Neural progenitor cell (in vitro differentiated cells): ENCODE data around the gene PAK1. TPM values are rescaled to one million over a fixed set of nuclear protein-coding genes. Genes with fewer than 3 reads are reported as not detected.

Experiments
- DNase-seq: peaks from one replicate; pipeline ENCODE4 v3.0.0-alpha.2; 2016; ENCODE audit warnings: low spot score
- H2AFZ ChIP-seq: fragments of 200-600 bp; sonication (generic); replicated peaks from 2 replicates; pipeline ENCODE4 v1.6.1; 2016; ENCODE audit warnings: antibody characterized with exemption
- H3F3A ChIP-seq: fragments of 200-600 bp; sonication (generic); 2 replicates; pipeline ENCODE4 v1.6.1; 2016; ENCODE audit warnings: antibody characterized with exemption, low read depth
- H3K27ac ChIP-seq: fragments of 200-600 bp; sonication (generic); 2 replicates; pipeline ENCODE4 v1.5.1; 2016; ENCODE audit warnings: mild to moderate bottlenecking
- H3K27me3 ChIP-seq: fragments of 200-600 bp; sonication (generic); 2 replicates; pipeline ENCODE4 v1.6.1; 2016; ENCODE audit warnings: mild to moderate bottlenecking, moderate library complexity
- H3K36me3 ChIP-seq: fragments of 200-600 bp; sonication (generic); 2 replicates; pipeline ENCODE4 v1.5.1; 2016
- H3K4me1 ChIP-seq: fragments of 200-600 bp; sonication (generic); 2 replicates; pipeline ENCODE4 v1.6.1; 2016; ENCODE audit warnings: mixed run types
- H3K4me2 ChIP-seq: fragments of 200-600 bp; sonication (generic); 2 replicates; pipeline ENCODE4 v1.6.1; 2016
- H3K4me3 ChIP-seq: fragments of 200-600 bp; sonication (generic); 2 replicates; pipeline ENCODE4 v1.5.1; 2016
- H3K79me2 ChIP-seq: fragments of 200-600 bp; sonication (generic); 2 replicates; pipeline ENCODE4 v1.6.1; 2016; ENCODE audit warnings: low read depth
- H3K9ac ChIP-seq: fragments of 200-600 bp; sonication (generic); 2 replicates; pipeline ENCODE4 v1.6.1; 2016
- H3K9me3 ChIP-seq: fragments of 200-600 bp; sonication (generic); 2 replicates; pipeline ENCODE4 v1.5.1; 2016; ENCODE audit warnings: low read depth
- H4K20me1 ChIP-seq: fragments of 200-600 bp; sonication (generic); 2 replicates; pipeline ENCODE4 v1.6.1; 2016; ENCODE audit warnings: low read depth
- H3K27ac Mint-ChIP-seq: 3 replicates; pipeline ENCODE4 v1.8.0; 2021; ENCODE audit warnings: mixed read lengths
- H3K27me3 Mint-ChIP-seq: 2 replicates; pipeline ENCODE4 v1.8.0; 2022; ENCODE audit warnings: low read depth, mild to moderate bottlenecking, inconsistent platforms, moderate library complexity, mixed read lengths; ENCODE audit not compliant: insufficient read depth
- H3K36me3 Mint-ChIP-seq: 3 replicates; pipeline ENCODE4 v1.8.0; 2021; ENCODE audit warnings: mixed read lengths
- H3K4me1 Mint-ChIP-seq: 3 replicates; pipeline ENCODE4 v1.8.0; 2021; ENCODE audit warnings: mixed read lengths
- H3K4me3 Mint-ChIP-seq: 3 replicates; pipeline ENCODE4 v1.8.0; 2021; ENCODE audit warnings: mild to moderate bottlenecking, moderate library complexity, mixed read lengths
- H3K9me3 Mint-ChIP-seq: 3 replicates; pipeline ENCODE4 v1.8.0; 2020; ENCODE audit warnings: mixed read lengths
- CTCF ChIP-seq: fragments of 200-600 bp; sonication (generic); IDR thresholded peaks from 2 replicates; pipeline ENCODE4 v1.5.1; 2017; ENCODE audit warnings: antibody characterized with exemption, mild to moderate bottlenecking
- EZH2 ChIP-seq: fragments of 200-600 bp; sonication (generic); IDR thresholded peaks from 2 replicates; pipeline ENCODE4 v1.6.1; 2017; ENCODE audit warnings: antibody characterized with exemption, mild to moderate bottlenecking, moderate library complexity
- EZH2phosphoT487 ChIP-seq: fragments of 200-600 bp; sonication (generic); IDR thresholded peaks from 2 replicates; pipeline ENCODE4 v1.6.1; 2017; ENCODE audit warnings: antibody characterized with exemption
- total RNA-seq: library from RNA; depleted of rRNA; stranded (reverse); fragments of >200 nt; gene quantifications from 2 replicates; pipeline ENCODE4 v1.2.3, GENCODE V29; 2015; ENCODE audit warnings: low replicate concordance

The PAK1 gene
- total RNA-seq, 1 donor from 2014 or later, result 52.1 TPM

GRCh38 chr11:77310721-77311120, 163.2 kb downstream of the PAK1 start:
- Histone ChIP-seq H3K9ac (no peak overlapping the region), H3K9me3 (no peaks in the 10 kb centered on the region), H3K36me3 (no peaks in the 10 kb centered on the region), H4K20me1 (no peaks in the 10 kb centered on the region), H3K27ac (no peak overlapping the region), H3F3A (no peaks in the 10 kb centered on the region), H3K4me2 (no peak overlapping the region), H2AFZ (no peak overlapping the region), H3K79me2 (no peaks in the 10 kb centered on the region), H3K27me3 (no peaks in the 10 kb centered on the region), H3K4me3 (no peak overlapping the region), H3K4me1 (no peaks in the 10 kb centered on the region)
- no peak for DNase-seq
- H3K9me3 Mint-ChIP-seq, result no peaks in the 10 kb centered on the region
- no peak overlapping the region for H3K27ac Mint-ChIP-seq
- H3K27me3 Mint-ChIP-seq, result no peaks in the 10 kb centered on the region
- no peak for TF ChIP-seq EZH2phosphoT487
- no peak for TF ChIP-seq CTCF
- TF ChIP-seq EZH2, result no peak
- H3K4me3 Mint-ChIP-seq, result no peak overlapping the region
- H3K4me1 Mint-ChIP-seq, result no peaks in the 10 kb centered on the region
- no peaks in the 10 kb centered on the region for H3K36me3 Mint-ChIP-seq

- no peaks in the 10 kb centered on the region for H3K79me2 ChIP-seq
- no peaks in the 10 kb centered on the region for H3K27me3 ChIP-seq
- Mint-ChIP-seq H3K36me3 (no peaks in the 10 kb centered on the region), H3K4me1 (no peaks in the 10 kb centered on the region), H3K4me3 (no peak overlapping the region), H3K27me3 (no peaks in the 10 kb centered on the region), H3K9me3 (no peaks in the 10 kb centered on the region), H3K27ac (no peak overlapping the region)
- H4K20me1 ChIP-seq, result no peaks in the 10 kb centered on the region
- H3K36me3 ChIP-seq, result no peaks in the 10 kb centered on the region
- no peak overlapping the region for H3K4me3 ChIP-seq
- H3K27ac ChIP-seq, result no peak overlapping the region
- H3K9ac ChIP-seq, result no peak overlapping the region
- no peaks in the 10 kb centered on the region for H3F3A ChIP-seq
- no peak overlapping the region for H3K4me2 ChIP-seq
- no peak for DNase-seq
- no peaks in the 10 kb centered on the region for H3K4me1 ChIP-seq
- no peak overlapping the region for H2AFZ ChIP-seq
- TF ChIP-seq EZH2, result no peak
- TF ChIP-seq EZH2phosphoT487, result no peak
- no peak for TF ChIP-seq CTCF
- H3K9me3 ChIP-seq, result no peaks in the 10 kb centered on the region
Measured at GRCh38 chr11:77309401-77310085, 164.4 kb downstream of the PAK1 start.

GRCh38 chr11:77308838-77309237, 165.1 kb downstream of the PAK1 start:
- H3K27me3 Mint-ChIP-seq, result no peaks in the 10 kb centered on the region
- Histone ChIP-seq H2AFZ (no peak overlapping the region), H3K9me3 (no peaks in the 10 kb centered on the region), H3K79me2 (no peaks in the 10 kb centered on the region), H4K20me1 (no peaks in the 10 kb centered on the region), H3K36me3 (no peaks in the 10 kb centered on the region), H3K4me3 (no peak overlapping the region), H3K9ac (no peak overlapping the region), H3K27me3 (no peaks in the 10 kb centered on the region), H3K4me1 (peaks cover 2% of the 10 kb centered on the region), H3K4me2 (no peak overlapping the region), H3F3A (no peaks in the 10 kb centered on the region), H3K27ac (no peak overlapping the region)
- no peak overlapping the region for H3K27ac Mint-ChIP-seq
- H3K4me1 Mint-ChIP-seq, result no peaks in the 10 kb centered on the region
- no peak for DNase-seq
- H3K9me3 Mint-ChIP-seq, result no peaks in the 10 kb centered on the region
- no peaks in the 10 kb centered on the region for H3K36me3 Mint-ChIP-seq
- TF ChIP-seq EZH2, result no peak
- no peak for TF ChIP-seq CTCF
- no peak for TF ChIP-seq EZH2phosphoT487
- H3K4me3 Mint-ChIP-seq, result no peak overlapping the region
